LNCAP (cell line): ENCODE results near the gene PNPLA2.

Experiments
- CTCF ChIP-seq: fragments of 450-650 bp; IDR thresholded peaks from 2 replicates; pipeline ENCODE4 v1.5.1; 2017; ENCODE audit warnings: mild to moderate bottlenecking

Gene PNPLA2

GRCh38 chr11:818396-819128 lies at the start of gene PNPLA2:
Gene PNPLA2 (plus strand): TSS chr11:818914. CDS start chr11:819719, 805 bp downstream.
- no peak for TF ChIP-seq CTCF

- no peak for TF ChIP-seq CTCF
Observed at GRCh38 chr11:769887-770641, 48.6 kb upstream of the PNPLA2 start.

- no peak for TF ChIP-seq CTCF
Observed at GRCh38 chr11:770642-771616, 47.8 kb upstream of the PNPLA2 start.

- no peak for TF ChIP-seq CTCF
Observed at GRCh38 chr11:771617-772204, 47.0 kb upstream of the PNPLA2 start.

DNA sequence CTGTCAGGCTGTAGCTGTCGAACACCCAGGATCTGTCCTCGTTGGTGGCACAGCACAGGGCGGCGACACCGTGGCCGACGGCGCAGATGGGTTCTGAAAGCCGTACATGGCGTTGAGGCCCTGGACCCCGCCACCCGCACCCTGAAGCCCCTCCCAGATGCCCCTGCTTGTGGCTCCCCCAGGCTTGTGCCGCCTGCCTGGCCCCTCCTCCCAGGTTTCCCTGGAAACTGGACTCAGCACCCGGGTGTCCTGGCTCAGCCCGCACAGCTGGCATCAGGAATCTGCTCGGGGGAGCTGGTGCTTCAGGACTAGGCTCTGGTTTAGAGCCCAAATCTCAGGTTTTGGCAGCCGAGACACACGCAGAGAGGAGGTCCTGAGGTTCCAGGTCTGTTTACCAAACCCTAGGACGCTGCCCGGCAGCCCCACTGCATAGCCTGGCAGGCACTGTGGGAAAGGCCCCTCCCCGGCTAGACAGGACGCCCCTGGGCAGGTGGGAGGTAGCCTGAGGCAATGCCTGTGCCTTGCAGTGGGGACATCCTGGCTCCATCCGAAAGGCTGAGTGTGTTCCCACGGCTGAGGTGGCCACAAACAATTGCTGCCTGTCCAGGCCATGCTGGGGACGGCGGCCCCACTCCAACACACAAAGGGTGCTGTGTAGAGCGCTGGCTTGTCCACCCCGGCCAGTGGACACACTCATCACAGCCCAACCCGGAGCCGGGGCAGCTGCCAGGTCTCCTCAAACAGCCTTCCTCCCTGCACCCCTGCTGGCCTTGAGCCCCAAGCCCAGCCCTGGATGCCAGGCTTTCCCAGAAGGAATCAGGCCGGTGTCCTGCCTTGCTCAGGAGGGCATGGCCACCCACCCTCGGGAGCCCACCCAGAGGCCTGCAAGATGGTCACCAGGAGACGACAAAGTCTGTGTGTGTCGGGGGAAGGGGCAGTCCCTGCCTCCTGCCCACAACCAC lies 46.0 kb upstream of the PNPLA2 start:
- no peak for TF ChIP-seq CTCF

- no peak for TF ChIP-seq CTCF
Observed at GRCh38 chr11:773425-773824, 45.3 kb upstream of the PNPLA2 start.
